G401.6 (cell line): Measurements from ENCODE around the gene TSPEAR.
"Not testable (repeated sequence)": the region's sequence is repeated elsewhere in the genome, so short reads cannot be mapped to it uniquely, and the experiment has no call there.

Experiments
- FAIRE-seq: peaks from 2 replicates; lab custom pipeline; 2012; peaks lifted over from hg19 to GRCh38; lab: Jason Lieb, UNC

Gene TSPEAR

GRCh38 chr21:44650973-44651675 is 60.2 kb downstream of the TSPEAR start:
- no peak for FAIRE-seq

DNA sequence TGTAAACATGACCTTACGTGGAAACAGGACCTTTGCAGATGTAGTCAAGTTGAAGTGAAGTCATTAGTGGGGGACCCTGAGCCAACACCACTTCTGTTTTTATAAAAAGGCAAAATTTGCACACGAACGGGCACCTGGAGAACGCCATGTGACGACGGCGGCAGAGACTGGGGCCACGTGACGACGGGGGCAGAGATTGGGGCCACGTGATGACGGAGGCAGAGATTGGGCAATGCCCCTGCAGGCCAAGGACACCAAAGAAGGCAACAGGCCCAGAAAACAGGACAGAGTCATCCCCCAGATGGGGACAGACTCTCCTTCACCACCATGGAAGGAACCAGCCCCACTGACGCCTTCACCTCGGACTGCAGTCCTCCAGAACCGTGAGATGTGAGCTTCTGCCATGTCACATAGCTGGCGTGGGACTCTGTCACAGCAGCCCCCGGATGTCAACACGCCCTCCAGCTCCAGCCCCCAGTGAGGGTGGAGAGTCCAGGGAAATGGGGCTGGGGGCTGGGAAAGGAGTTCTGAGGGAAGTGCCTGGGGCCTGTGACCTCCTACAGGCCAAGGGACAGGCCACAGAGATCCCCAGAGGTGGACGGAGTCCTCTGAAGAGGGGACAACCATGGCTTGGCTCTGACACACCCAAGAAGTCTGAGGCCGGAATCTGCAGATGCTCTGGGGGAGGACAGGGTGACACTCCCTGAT is 61.0 kb downstream of the TSPEAR start:
- no peak for FAIRE-seq

DNA sequence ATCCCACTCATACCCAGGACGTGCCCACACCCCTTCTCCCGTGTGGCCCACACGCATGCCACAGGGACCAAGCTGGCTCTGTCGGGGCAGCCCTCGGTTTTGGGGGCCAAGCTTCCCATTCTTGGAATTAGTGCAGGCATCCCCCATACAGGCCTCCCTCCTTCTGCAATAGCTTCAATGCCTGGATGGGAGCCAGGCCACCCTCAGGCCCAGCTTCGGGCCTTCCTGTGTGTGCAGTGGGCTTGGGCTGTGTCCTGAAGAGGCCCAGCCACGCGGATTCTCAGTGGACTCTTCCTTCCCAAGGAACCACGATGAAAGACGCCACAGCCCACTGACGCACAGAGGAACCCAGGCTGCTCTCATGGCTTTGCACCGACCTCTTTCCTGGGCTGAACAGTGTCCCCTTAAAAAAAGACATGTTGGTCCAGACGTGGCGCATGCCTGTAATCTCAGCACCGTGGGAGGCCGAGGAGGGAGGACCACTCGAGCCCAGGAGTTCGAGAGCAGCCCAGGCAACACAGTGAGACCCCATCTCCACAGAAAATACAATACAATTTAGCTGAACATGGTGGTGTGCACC is 61.8 kb downstream of the TSPEAR start:
- no peak for FAIRE-seq

- no peak for FAIRE-seq
Observed at GRCh38 chr21:44648557-44649311, 62.6 kb downstream of the TSPEAR start.

DNA sequence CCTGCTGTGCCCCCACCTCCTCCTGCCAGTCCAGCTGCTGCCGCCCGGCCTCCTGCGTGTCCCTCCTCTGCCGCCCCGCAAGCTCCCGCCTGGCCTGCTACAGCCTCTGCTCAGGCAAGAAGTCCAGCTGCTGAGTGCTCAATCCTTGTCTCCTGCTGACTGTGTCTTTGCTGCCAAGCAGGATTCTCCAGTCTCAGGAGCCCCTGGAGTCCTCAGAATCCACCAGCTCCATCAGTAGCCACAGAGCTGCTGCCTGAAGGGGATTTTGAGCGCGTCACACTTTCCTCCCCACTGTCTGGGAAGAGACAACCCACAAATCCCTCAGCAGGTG is 64.2 kb downstream of the TSPEAR start:
- FAIRE-seq = no peak

DNA sequence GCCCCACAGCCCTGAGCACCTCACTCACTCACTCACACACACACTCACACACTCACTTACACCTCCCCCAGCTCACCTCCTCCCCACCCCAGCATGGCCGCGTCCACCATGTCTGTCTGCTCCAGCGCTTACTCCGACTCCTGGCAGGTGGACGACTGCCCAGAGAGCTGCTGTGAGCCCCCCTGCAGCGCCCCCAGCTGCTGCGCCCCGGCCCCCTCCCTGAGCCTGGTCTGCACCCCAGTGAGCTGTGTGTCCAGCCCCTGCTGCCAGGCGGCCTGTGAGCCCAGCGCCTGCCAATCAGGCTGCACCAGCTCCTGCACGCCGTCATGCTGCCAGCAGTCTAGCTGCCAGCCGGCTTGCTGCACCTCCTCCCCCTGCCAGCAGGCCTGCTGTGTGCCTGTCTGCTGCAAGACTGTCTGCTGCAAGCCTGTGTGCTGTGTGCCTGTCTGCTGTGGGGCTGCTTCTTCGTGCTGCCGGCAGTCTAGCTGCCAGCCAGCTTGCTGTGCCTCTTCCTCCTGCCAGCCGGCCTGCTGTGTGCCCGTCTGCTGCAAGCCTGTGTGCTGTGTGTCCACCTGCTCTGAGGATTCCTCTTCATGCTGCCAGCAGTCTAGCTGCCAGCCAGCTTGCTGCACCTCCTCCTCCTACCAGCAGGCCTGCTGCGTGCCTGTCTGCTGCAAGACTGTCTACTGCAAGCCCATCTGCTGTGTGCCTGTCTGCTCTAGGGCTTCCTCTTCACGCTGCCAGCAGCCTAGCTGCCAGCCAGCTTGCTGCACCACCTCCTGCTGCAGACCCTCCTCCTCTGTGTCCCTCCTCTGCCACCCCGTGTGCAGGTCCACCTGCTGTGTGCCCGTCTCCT is 64.8 kb downstream of the TSPEAR start, which contains the start of gene KRTAP10-11:
TSS of gene KRTAP10-11 (plus strand) at position 49 of the 856 bp plus-strand sequence. CDS start at position 94, 45 bp downstream.
- FAIRE-seq = not testable (repeated sequence)

DNA sequence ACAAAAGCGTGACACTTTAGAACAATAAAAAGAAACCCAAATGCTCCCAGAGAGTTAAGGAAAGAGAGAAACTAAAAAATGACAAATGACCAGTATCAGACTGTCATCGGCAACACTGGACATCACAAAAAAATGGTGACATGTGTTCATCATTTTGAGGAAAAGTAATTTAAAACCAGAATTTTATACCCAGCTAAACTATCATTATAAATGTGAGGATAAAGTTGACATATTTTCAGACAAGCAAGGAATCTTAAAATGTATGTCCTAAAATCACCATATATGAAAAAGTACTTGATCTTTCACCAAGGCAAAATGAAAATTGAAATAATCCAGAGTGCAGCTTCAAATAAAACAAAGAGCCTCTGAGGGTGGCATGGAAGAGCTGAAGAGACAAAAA is 66.5 kb downstream of the TSPEAR start:
- FAIRE-seq = no peak

GRCh38 chr21:44643741-44644310 is 67.5 kb downstream of the TSPEAR start:
- FAIRE-seq = no peak

GRCh38 chr21:44640761-44641160 is 70.6 kb downstream of the TSPEAR start:
- FAIRE-seq = no peak

- FAIRE-seq = no peak
Observed at GRCh38 chr21:44639331-44639655, 72.1 kb downstream of the TSPEAR start.

DNA sequence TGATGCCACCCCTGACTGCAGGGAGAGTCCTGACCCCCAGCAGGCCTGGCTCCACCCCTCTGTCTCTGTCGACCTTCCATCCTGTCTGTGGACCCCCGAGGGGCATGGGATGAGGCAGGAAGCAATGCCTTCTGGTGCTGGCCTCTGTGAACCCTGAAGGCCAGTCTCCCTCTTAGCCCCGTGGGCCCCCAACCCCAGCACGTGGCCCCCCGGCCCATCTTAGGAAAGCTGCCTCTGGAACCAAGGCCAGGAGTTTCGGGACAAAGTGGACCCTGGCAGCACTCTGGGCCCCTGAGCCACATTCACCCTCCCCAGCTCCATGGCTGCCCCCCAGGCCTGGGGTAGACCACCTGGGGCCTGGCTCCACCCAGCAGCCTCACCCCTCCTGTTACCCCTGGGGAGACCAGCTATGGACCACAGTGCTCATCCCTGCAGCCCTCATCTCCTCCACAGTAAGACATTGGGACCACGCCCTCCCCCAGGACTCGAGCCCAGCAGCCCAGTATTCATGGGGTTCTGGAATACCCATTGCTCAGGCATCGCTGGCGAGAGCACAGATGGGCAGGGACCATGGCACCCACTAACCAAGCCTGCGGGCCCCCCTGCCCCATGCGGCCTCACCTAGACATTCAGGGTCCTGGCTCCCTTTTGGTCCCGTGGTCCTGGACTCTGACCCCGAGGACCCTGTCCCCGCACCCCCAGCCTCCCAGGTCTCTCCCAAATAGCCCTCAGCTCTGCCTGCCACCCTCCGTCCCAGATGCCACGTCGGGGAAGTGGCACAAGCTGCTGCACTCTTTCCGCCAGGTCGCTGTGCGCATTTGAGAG is 72.7 kb downstream of the TSPEAR start:
- FAIRE-seq = not testable (repeated sequence)

- not testable (repeated sequence) for FAIRE-seq
Observed at GRCh38 chr21:44637851-44638348, 73.5 kb downstream of the TSPEAR start.

GRCh38 chr21:44637018-44637850 is 74.1 kb downstream of the TSPEAR start, which contains the start of gene KRTAP10-10:
Gene KRTAP10-10 (plus strand): TSS chr21:44637356. CDS start chr21:44637418, 62 bp downstream.
- no peak for FAIRE-seq

GRCh38 chr21:44636209-44637017 is 75.0 kb downstream of the TSPEAR start:
- no peak for FAIRE-seq

GRCh38 chr21:44632067-44632466 is 79.3 kb downstream of the TSPEAR start:
- no peak for FAIRE-seq

GRCh38 chr21:44630440-44630839 is 80.9 kb downstream of the TSPEAR start:
- FAIRE-seq = no peak

GRCh38 chr21:44628707-44629391 is 82.5 kb downstream of the TSPEAR start:
- no peak for FAIRE-seq

DNA sequence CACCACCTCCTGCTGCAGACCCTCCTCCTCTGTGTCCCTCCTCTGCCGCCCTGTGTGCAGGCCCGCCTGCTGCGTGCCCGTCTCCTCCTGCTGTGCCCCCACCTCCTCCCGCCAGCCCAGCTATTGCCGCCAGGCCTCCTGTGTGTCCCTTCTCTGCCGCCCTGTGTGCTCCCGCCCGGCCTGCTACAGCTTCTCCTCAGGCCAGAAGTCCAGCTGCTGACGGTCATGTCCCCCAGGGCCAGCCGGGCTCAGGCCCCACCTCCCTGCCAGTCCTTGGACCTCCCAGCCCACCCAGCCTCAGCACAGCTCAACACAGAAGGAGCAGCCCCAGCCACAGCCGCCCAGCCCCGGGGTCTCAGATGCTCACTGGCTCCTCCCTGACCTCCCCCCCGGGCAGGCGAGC is 83.5 kb downstream of the TSPEAR start:
- not testable (repeated sequence) for FAIRE-seq
